Caco-2 (cell line): Measurements from ENCODE around the gene SHC3. TPM values are rescaled to one million over a fixed set of nuclear protein-coding genes. Genes with fewer than 3 reads are reported as not detected.

ENCODE experiments used
- BruUV-seq: library from RNA; stranded (reverse); fragments of 400-500 nt; replicated peaks from 2 replicates; lab custom pipeline; 2021; lab: Mats Ljungman, UMichigan
- CTCF ChIA-PET: fragments of 300-600 bp; sonication (Branson Sonifier 250); formaldehyde crosslinking; loops from one replicate; lab custom pipeline; 2022; ENCODE audit warnings: antibody characterized with exemption; lab: Charles Lee
- POLR2A ChIA-PET: fragments of 300-600 bp; sonication (Branson Sonifier 250); formaldehyde crosslinking; loops from one replicate; lab custom pipeline; 2022; ENCODE audit warnings: antibody characterized with exemption; lab: Charles Lee
- DNase-seq, 2 experiments: peaks; one replicate each; pipeline versions ENCODE4 v3.0.0 to v3.0.0-alpha.2; 2020 to 2022
- H3K27me3 ChIP-seq: replicated peaks from 2 replicates; pipeline ENCODE4 v1.6.0; 2011; ENCODE audit warnings: low read length; ENCODE audit not compliant: control insufficient read depth, insufficient read depth
- H3K36me3 ChIP-seq: 2 replicates; pipeline ENCODE4 v1.5.1; 2011; ENCODE audit warnings: low read length; ENCODE audit not compliant: control insufficient read depth, insufficient read depth
- H3K4me1 ChIP-seq: fragments of 250-450 bp; sonication (Bioruptor Pico); 2 replicates; pipeline ENCODE4 v1.5.1; 2020; ENCODE audit warnings: mild to moderate bottlenecking
- H3K4me3 ChIP-seq: 2 replicates; pipeline ENCODE4 v1.5.1; 2011; ENCODE audit warnings: low read depth, mild to moderate bottlenecking, control low read depth, low read length
- H3K9me3 ChIP-seq: fragments of 250-450 bp; sonication (Bioruptor Pico); 2 replicates; pipeline ENCODE4 v1.5.1; 2020; ENCODE audit warnings: mild to moderate bottlenecking, moderate library complexity
- H3K27ac Mint-ChIP-seq: one replicate; pipeline ENCODE4 v1.8.0; 2022; ENCODE audit warnings: mixed read lengths; ENCODE audit not compliant: unreplicated experiment
- H3K27me3 Mint-ChIP-seq: one replicate; pipeline ENCODE4 v1.8.0; 2022; ENCODE audit warnings: mixed read lengths; ENCODE audit not compliant: insufficient read depth, unreplicated experiment
- H3K36me3 Mint-ChIP-seq: one replicate; pipeline ENCODE4 v1.8.0; 2022; ENCODE audit warnings: mild to moderate bottlenecking, mixed read lengths; ENCODE audit not compliant: insufficient read depth, unreplicated experiment
- H3K4me1 Mint-ChIP-seq: one replicate; pipeline ENCODE4 v1.8.0; 2022; ENCODE audit warnings: low read depth, mixed read lengths; ENCODE audit not compliant: unreplicated experiment
- H3K4me3 Mint-ChIP-seq: one replicate; pipeline ENCODE4 v1.8.0; 2022; ENCODE audit warnings: mild to moderate bottlenecking, moderate library complexity, mixed read lengths; ENCODE audit not compliant: unreplicated experiment
- H3K9me3 Mint-ChIP-seq: one replicate; pipeline ENCODE4 v1.8.0; 2022; ENCODE audit warnings: mixed read lengths; ENCODE audit not compliant: unreplicated experiment
- intact Hi-C: fragments of 100-400 bp; cut with micrococcal nuclease; formaldehyde crosslinking; loops from one replicate; pipeline ENCODE4 v1.10.0; 2022; ENCODE audit not compliant: unreplicated experiment
- total RNA-seq: library from RNA; stranded (reverse); gene quantifications from 2 replicates; pipeline ENCODE4 v1.2.3, GENCODE V29; 2022
- TF ChIP-seq, protein P1 (sequence below), 2 experiments: fragments of 200-600 bp in 1 of 2; IDR thresholded peaks; 1 replicate in 1 of 2; 2 replicates in 1 of 2; pipeline versions ENCODE4 v1.5.1 to v1.8.0; 2011 to 2022; ENCODE audit warnings: antibody characterized with exemption in 1 of 2, control low read depth in 1 of 2, inconsistent platforms in 1 of 2, low read depth in 1 of 2, low read length in 1 of 2, mild to moderate bottlenecking in 1 of 2, moderate library complexity in 1 of 2; ENCODE audit not compliant: insufficient read depth in 1 of 2, severe bottlenecking in 1 of 2, unreplicated experiment in 1 of 2

Gene SHC3
- total RNA-seq, 1 experiment from 2014 or later, result 0.20 TPM

DNA sequence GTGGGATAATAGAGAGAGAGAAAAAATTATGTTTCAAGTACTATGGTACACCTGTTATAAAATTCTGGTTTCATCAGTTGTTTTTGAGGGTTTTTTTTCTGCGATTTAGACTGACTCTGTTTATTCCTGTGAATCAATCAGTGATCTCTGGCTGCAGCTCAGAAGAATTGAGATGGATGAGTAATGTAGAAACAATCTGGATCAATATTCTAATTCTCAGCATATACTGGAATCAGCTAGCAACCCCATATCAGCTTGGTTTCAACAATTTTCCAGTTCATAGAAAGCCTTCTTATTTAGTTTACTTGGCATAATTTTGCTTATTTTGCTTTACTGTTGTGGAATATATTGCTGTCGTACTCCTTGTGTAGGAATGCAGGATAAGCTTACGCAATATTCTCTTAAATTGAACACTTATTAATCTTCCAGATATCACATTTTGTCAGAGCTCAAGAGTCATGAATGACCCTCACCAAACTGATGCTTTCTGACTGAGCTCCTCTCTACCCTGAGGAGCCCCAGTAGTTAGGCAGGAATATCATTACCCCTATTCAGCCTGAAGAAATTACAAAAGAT lies 42.9 kb downstream of the SHC3 start:
- Histone ChIP-seq H3K36me3 (no peaks in the 10 kb centered on the region), H3K4me3 (no peak overlapping the region), H3K9me3 (no peaks in the 10 kb centered on the region), H3K27me3 (no peaks in the 10 kb centered on the region), H3K4me1 (peaks cover 30% of the 10 kb centered on the region)
- Mint-ChIP-seq H3K4me1 (no peaks in the 10 kb centered on the region), H3K4me3 (no peak overlapping the region), H3K9me3 (no peaks in the 10 kb centered on the region), H3K27ac (no peak overlapping the region), H3K27me3 (no peaks in the 10 kb centered on the region), H3K36me3 (no peaks in the 10 kb centered on the region)
- intact Hi-C loops, result loop anchor here (5.0 kb wide), 1 partner anchor 113 kb away; no protein-coding TSS in a partner anchor
- ChIA-PET CTCF (no interaction called here), POLR2A (no interaction called here)
- TF ChIP-seq, protein P1, sequence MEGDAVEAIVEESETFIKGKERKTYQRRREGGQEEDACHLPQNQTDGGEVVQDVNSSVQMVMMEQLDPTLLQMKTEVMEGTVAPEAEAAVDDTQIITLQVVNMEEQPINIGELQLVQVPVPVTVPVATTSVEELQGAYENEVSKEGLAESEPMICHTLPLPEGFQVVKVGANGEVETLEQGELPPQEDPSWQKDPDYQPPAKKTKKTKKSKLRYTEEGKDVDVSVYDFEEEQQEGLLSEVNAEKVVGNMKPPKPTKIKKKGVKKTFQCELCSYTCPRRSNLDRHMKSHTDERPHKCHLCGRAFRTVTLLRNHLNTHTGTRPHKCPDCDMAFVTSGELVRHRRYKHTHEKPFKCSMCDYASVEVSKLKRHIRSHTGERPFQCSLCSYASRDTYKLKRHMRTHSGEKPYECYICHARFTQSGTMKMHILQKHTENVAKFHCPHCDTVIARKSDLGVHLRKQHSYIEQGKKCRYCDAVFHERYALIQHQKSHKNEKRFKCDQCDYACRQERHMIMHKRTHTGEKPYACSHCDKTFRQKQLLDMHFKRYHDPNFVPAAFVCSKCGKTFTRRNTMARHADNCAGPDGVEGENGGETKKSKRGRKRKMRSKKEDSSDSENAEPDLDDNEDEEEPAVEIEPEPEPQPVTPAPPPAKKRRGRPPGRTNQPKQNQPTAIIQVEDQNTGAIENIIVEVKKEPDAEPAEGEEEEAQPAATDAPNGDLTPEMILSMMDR (IDR thresholded peaks at IDR 0.05; ENCODE audit: insufficient read depth in 1 of 2, low read depth in 1 of 2, low read length in 1 of 2, severe bottlenecking in 1 of 2, unreplicated experiment in 1 of 2), result no peak
- BruUV-seq, result no TSS peak
- DNase-seq, result no peak

DNA sequence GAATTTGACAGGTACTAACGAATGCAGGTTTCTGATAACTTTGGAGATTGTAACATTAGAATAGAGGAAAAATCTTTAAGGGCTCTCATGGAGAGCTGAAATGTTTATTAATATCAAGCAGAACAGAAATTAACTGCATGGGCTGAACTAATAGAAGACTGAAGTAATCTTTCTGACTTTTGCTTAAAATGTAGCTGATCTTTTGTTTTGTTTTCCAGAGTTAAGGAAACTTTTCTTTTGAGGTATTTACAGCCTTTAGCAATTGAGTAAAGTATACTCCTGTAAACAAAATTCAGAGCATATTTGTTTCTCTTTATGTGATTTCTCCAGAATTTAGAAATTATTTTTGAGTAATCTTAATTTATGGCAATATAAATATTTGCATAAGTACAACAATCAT lies 43.9 kb downstream of the SHC3 start:
- TF ChIP-seq, protein P1 (IDR thresholded peaks at IDR 0.05; ENCODE audit: insufficient read depth in 1 of 2, low read depth in 1 of 2, low read length in 1 of 2, severe bottlenecking in 1 of 2, unreplicated experiment in 1 of 2), result no peak
- BruUV-seq, result no TSS peak

DNA sequence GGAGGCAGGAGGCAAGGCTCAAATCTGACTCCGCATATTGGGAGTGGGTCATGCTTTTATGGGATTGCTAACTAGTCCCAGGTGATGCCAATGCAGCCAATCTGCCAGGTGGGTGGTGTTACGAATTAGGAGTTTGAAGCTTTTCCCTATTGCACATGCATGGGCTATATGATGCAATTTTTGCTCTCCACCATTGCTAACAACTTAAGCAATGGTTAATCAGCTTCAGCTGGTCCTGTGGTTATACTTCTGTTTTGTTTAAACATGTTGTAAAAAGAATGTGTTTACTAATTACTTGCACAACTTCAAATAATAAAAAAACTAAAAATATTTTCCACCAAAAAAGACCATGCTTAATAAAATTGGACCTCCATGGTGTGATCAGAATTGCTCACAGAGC lies 55.7 kb downstream of the SHC3 start:
- no peaks in the 10 kb centered on the region for H3K9me3 ChIP-seq
- CTCF ChIA-PET, result no interaction called here
- intact Hi-C loops, result no loop called here
- BruUV-seq, result no TSS peak
- no peak overlapping the region for H3K4me3 ChIP-seq
- Mint-ChIP-seq H3K9me3 (no peaks in the 10 kb centered on the region), H3K4me1 (no peaks in the 10 kb centered on the region), H3K27me3 (no peaks in the 10 kb centered on the region), H3K27ac (no peak overlapping the region), H3K4me3 (no peak overlapping the region), H3K36me3 (no peaks in the 10 kb centered on the region)
- TF ChIP-seq, protein P1 (IDR thresholded peaks at IDR 0.05; ENCODE audit: insufficient read depth in 1 of 2, low read depth in 1 of 2, low read length in 1 of 2, severe bottlenecking in 1 of 2, unreplicated experiment in 1 of 2), result no peak
- POLR2A ChIA-PET, result no interaction called here
- DNase-seq, result no peak
- no peaks in the 10 kb centered on the region for H3K36me3 ChIP-seq
- H3K4me1 ChIP-seq, result no peaks in the 10 kb centered on the region
- no peaks in the 10 kb centered on the region for H3K27me3 ChIP-seq

More for the DNA sequence above, 43.9 kb downstream of the SHC3 start:
- Mint-ChIP-seq H3K9me3 (no peaks in the 10 kb centered on the region), H3K36me3 (no peaks in the 10 kb centered on the region), H3K27me3 (no peaks in the 10 kb centered on the region), H3K27ac (no peak overlapping the region), H3K4me3 (no peak overlapping the region), H3K4me1 (no peaks in the 10 kb centered on the region)
- Histone ChIP-seq H3K36me3 (no peaks in the 10 kb centered on the region), H3K9me3 (no peaks in the 10 kb centered on the region), H3K4me1 (peaks cover 20% of the 10 kb centered on the region), H3K27me3 (no peaks in the 10 kb centered on the region), H3K4me3 (no peak overlapping the region)
- no peak for DNase-seq
- ChIA-PET CTCF (no interaction called here), POLR2A (no interaction called here)
- intact Hi-C loops, result loop anchor here (5.0 kb wide), 1 partner anchor 112 kb away; no protein-coding TSS in a partner anchor
